ENCODE data around the gene ZNF385B.

Gene ZNF385B

DNA sequence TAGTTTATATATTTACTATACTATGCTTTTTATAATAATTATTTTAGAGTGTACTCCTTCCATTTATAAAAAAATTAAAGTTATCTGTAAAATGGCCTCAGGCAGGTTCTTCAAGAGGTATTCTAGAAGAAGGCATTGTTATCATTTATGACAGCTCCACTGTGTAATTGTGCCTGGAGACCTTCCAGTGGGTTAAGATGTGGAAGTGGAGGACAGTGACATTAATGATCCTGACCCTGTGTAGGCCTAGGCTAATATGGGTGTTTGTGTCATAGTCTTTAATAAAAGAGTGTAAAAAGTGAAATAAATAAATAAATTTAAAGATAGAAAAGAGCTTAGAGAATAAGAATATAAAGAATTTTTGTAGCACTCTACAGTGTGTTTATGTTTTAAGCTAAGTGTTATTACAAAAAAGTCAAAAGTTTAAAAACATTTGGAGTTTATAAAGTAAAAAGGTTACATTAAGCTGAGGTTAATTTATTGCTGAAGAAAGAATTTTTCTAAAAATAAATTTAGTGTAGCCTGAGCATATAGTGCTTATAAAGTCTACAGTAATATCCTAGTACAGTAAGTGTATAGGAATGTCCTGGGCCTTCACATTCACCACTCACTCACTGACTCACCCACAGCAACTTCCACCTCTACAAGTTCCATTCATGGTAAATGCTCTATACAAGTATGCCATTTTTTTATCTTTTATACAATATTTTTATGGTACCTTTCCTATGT is 406.8 kb downstream of the ZNF385B start:
- DNase-seq (ENCODE audit: low read depth in 2 of 3, low spot score in 1 of 3) = no peak

- no peak for DNase-seq (ENCODE audit: low read depth in 2 of 3, low spot score in 1 of 3)
Observed at GRCh38 chr2:179449010-179449409, 412.4 kb downstream of the ZNF385B start.

DNA sequence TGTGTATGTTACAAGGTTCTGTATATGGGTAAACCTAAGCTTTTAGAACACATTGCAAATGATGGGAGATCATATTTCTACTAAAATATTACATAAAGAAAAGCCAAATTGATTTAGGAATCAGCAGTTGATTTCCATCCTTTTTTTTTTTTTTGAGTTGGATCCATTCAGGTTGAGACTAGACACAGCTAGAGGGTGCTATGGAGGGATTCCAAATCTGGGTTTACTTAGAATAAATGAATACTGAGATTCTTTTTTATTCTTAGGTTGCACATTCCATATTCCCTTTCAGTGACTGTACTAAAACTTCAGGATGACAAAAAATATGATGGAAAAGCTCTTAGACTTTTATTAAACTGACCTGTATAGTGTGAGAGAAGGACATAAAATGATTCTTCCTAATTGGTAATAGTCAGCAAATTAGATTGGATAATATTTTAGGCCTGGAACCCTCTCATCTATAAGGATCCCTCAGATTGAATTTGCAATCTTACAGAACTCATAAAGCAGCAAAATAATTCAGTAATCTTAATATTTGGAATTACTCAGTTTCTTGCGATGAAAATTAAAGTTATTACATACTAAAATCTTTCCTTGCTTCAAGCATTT is 413.5 kb downstream of the ZNF385B start:
- no peak for DNase-seq (ENCODE audit: low read depth in 2 of 3, low spot score in 1 of 3)

- DNase-seq (ENCODE audit: low read depth in 2 of 3, low spot score in 1 of 3) = no peak
Observed at GRCh38 chr2:179447421-179447820, 414.0 kb downstream of the ZNF385B start.

- no peak for DNase-seq (ENCODE audit: low read depth in 2 of 3, low spot score in 1 of 3)
Observed at GRCh38 chr2:179446476-179447141, 414.8 kb downstream of the ZNF385B start.

DNA sequence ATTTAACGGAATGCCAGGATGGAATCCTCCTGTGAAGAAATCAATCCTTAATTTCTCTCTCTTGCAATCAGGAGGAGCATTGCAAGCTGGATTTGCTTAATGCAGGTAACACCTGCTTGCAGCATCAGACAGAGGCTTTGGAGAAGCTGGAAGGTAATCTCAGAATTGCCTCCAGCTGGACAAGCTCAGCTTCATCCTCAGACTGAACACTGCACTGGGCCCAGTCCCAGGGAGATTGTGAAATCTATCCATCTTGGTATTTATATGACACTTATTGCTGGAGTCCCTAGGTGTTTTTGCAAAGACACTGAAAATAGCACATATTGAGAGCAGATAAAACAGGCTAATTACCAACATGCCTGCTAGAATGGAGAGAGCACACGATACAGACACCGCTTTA is 417.4 kb downstream of the ZNF385B start:
- DNase-seq (ENCODE audit: low read depth in 2 of 3, low spot score in 1 of 3) = no peak

DNA sequence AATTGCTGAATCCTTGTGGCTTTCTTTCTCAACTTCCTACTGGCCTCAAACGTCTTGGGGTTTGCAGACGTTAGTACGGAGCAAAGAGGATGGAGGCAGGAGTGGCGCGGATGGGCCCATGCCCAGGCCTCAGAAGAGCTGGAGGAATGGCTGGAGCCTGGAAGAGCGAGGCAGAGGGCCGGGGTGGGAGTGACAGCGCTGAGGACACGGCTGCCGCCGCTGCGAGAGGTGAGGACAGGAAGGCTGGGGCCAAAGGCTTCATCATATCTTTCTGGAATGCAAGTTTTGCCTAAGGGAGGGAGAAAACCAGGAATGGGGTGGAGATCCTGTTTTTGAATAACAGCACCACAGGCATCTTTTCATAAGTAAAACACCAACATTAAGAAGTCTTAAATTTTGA is 418.2 kb downstream of the ZNF385B start:
- no peak for DNase-seq (ENCODE audit: low read depth in 2 of 3, low spot score in 1 of 3)

DNA sequence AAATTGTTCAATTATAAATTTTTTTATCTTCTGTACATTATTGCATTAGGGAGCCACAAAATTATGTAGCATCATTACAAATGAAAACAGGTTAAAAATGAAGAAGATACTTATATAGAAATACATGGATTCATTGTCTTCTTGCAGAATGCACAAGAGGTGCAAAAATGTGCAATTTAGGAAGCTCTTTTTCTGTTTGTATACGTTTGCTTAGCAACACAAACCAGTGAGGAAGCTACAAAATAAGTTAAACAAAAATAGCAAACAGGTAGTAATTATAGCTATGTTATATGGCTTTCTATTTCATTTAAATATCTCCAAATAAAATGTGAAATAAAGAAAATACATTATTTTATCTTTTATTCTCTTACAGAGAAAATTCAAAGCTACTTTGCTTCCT is 419.2 kb downstream of the ZNF385B start:
- DNase-seq (ENCODE audit: low read depth in 2 of 3, low spot score in 1 of 3) = no peak

- no peak for DNase-seq (ENCODE audit: low read depth in 2 of 3, low spot score in 1 of 3)
Observed at GRCh38 chr2:179441551-179441950, 419.9 kb downstream of the ZNF385B start.

- peak in 1 of 3 donors; percentile 5 for DNase-seq (ENCODE audit: low read depth in 2 of 3, low spot score in 1 of 3)
Observed at GRCh38 chr2:179440642-179441251, 420.7 kb downstream of the ZNF385B start.

DNA sequence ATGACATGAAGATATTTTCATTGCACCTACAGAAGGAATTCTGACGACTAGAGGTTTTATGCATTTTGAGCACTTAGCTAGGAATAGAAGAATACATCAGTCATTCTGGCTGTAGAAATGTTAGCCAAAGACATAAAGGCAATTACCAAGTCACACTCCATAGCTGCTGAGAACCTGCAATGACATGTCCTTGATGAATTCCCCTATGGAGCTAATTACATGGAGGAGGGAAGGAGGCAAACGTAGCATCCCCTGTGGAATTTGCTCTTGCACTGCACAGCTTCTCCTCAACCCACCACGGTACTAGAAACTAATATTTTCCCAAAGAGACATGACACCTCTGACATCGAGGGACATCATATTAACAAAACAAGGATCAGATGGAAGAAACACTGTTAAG is 422.8 kb downstream of the ZNF385B start:
- DNase-seq (ENCODE audit: low read depth in 2 of 3, low spot score in 1 of 3) = no peak

- DNase-seq (ENCODE audit: low read depth in 2 of 3, low spot score in 1 of 3) = no peak
Observed at GRCh38 chr2:179437430-179437829, 424.0 kb downstream of the ZNF385B start.

DNA sequence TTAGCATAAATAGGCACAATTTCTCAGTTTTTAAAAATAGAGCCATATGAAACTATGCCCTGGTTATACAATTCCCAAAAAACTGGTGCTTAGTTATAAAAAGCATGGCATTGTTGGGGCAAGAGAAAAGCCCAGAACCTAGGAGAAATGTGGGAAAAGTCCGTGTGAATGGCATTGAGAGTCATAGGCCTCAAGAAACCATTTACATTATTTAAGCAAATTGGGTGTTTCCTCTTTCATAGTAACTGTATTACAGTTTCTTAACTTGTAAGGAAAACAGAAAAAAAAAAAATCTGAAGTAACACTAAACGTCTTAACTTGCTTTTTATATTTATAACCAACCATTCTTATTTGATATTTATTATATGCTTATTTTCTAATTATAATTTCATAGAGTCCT is 425.8 kb downstream of the ZNF385B start:
- no peak for DNase-seq (ENCODE audit: low read depth in 2 of 3, low spot score in 1 of 3)

DNA sequence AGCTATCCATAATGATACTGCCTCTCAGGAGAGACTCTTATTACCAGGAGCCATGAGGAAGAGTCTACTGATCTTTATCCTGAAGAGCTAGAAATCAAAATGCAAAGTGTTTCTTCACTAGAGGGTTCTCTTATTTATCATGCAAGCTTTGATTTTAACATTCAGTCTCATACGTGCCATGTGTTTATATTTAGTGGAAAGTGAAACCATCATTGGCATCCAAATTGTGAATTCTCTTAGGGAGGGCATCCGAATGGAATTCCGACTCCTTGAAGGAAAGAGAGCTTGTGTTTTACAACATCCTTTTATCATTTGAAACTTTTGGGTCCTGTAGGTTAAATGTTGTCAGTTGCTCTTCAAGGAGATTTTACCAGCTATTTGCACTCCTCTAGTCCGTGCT is 426.4 kb downstream of the ZNF385B start:
- no peak for DNase-seq (ENCODE audit: low read depth in 2 of 3, low spot score in 1 of 3)

DNA sequence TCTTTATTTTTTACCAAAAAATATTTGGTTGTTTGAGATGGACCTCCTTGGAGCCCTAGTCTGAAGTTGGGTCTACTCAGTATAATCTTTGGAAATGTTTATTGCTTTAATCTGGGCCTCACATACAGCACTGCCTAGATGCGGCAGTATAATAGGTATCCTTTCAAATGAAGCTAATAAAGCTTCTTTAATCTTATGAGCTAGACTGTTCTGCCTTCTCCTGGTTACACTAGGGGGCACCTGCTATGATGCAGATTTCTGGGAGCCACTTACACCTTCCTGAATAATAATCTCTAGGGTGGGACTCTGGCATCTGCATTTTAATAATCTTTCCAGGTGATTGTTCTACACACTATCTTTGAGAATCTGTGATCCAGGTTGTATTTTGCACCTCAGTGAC is 427.1 kb downstream of the ZNF385B start:
- no peak for DNase-seq (ENCODE audit: low read depth in 2 of 3, low spot score in 1 of 3)

DNA sequence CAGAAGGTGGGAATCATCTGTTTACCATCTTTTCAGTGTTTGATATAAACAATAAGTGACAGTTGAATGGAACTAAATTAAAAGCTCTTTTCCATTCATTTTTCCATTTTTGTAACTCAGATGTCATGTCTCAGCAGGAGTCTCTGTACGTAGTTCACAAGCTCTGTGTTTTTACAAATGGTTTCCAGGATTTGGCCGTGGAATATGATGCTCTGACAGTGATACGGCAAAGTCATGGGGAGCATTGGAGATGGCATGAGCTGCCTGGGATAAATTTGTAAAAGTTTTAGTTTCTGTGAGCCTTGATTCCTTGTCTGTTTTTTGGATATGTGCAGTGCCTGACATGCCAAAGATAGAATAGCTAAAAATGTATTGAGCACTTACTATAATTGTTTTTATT is 428.7 kb downstream of the ZNF385B start:
- no peak for DNase-seq (ENCODE audit: low read depth in 2 of 3, low spot score in 1 of 3)

DNA sequence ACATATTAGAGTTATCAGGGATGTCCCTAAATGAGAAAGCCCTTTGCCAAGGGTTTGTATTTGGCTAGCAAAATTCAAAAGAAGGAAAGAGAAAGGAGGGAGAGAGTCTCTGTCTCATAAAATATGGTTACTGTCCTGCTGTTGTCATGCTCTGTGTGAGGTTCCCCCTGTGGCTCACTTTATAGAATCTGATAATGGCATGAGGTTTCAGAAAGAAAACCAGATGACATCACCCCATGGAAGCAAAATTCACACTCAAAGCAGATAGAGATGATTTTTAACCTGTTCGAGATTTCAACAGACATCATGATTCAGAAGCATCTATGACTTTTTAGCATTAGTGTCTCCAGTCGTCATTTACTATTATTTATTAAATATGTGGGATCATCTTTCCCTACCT is 431.8 kb downstream of the ZNF385B start:
- DNase-seq (ENCODE audit: low read depth in 2 of 3, low spot score in 1 of 3) = no peak

- no peak for DNase-seq (ENCODE audit: low read depth in 2 of 3, low spot score in 1 of 3)
Observed at GRCh38 chr2:179429060-179429471, 432.3 kb downstream of the ZNF385B start.

- DNase-seq (ENCODE audit: low read depth in 2 of 3, low spot score in 1 of 3) = no peak
Observed at GRCh38 chr2:179428649-179429048, 432.8 kb downstream of the ZNF385B start.

- DNase-seq (ENCODE audit: low read depth in 2 of 3, low spot score in 1 of 3) = no peak
Observed at GRCh38 chr2:179427065-179427464, 434.3 kb downstream of the ZNF385B start.

DNA sequence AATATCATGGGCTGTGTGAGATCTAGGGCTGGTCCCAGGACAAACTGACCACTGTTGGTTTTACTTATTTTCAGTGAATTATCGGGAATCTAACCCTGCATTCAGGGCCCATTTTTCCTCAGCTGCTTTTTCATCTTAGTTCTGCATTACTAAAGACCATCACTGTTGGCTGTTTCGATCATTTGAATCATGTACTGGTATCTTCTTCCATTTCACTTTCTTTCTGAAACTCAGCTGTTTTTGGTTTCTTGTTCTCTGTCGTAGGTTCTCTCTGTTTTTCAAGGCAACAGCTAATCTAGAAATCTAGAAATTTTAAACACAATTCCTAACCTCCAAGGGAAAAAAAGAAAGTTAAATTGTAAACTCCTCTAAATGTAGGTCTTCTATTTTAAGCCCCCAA is 436.8 kb downstream of the ZNF385B start:
- DNase-seq (ENCODE audit: low read depth in 2 of 3, low spot score in 1 of 3) = no peak

DNA sequence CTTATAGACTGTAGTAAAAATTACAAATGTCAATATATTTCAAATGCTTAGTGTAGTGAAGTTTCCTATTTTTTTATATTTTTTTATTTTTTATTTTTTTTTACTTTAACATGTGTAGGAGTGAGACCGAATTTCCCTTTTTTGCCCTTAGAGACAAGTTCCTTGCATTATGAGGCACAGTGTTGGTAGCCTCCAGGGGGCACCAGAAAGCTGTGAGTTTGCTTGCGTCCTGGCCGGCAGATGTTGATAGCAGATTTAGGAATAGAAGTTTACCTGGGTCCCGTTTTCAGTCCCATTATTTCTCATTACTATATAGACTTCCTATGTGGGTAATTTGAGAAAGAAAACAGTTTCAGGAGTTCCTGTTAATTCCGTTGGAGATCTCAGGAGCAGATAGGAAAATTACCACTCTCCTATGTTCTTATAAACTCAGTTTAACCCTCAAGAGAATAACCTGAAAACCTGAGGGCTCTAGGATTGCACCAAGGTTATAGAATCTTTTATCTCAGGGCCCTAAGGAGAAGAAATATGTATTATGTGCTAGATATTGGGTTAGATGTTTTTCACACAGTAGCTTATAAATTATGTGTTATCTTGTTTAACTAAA is 439.3 kb downstream of the ZNF385B start:
- DNase-seq (ENCODE audit: low read depth in 2 of 3, low spot score in 1 of 3) = peak; percentile 30 to 41 (median 30)
